NCI-H1930 (cell line): ENCODE results near the gene NCBP2L.

ENCODE experiments used
- DNase-seq, 2 experiments: peaks; one replicate each; lab custom pipeline; 2025; lab: John Stamatoyannopoulos, UW

NCBP2L gene

GRCh38 chrX:107777536-107777832 lies at the start of gene NCBP2L:
TSS of gene NCBP2L (plus strand) at chrX:107777733. CDS start at chrX:107794221, 16,488 bp downstream.
- DNase-seq: no peak

- DNase-seq: no peak
Measured at GRCh38 chrX:107728371-107729099, 49.0 kb upstream of the NCBP2L start.

GRCh38 chrX:107729558-107730297 lies 47.8 kb upstream of the NCBP2L start:
- no peak for DNase-seq

- DNase-seq: no peak
Measured at GRCh38 chrX:107730298-107730655, 47.3 kb upstream of the NCBP2L start.

- DNase-seq: no peak
Measured at GRCh38 chrX:107730991-107731766, 46.4 kb upstream of the NCBP2L start.

GRCh38 chrX:107731831-107732502 lies 45.6 kb upstream of the NCBP2L start:
- DNase-seq: no peak

GRCh38 chrX:107733686-107734085 lies 43.8 kb upstream of the NCBP2L start:
- DNase-seq: no peak

GRCh38 chrX:107734646-107735045 lies 42.9 kb upstream of the NCBP2L start:
- DNase-seq: no peak

GRCh38 chrX:107736781-107737531 lies 40.6 kb upstream of the NCBP2L start:
- no peak for DNase-seq

GRCh38 chrX:107738272-107738671 lies 39.3 kb upstream of the NCBP2L start:
- no peak for DNase-seq

- no peak for DNase-seq
Measured at GRCh38 chrX:107738768-107739167, 38.8 kb upstream of the NCBP2L start.

- DNase-seq: no peak
Measured at GRCh38 chrX:107739541-107739940, 38.0 kb upstream of the NCBP2L start.

GRCh38 chrX:107741404-107741790 lies 36.1 kb upstream of the NCBP2L start:
- no peak for DNase-seq

GRCh38 chrX:107742700-107743191 lies 34.8 kb upstream of the NCBP2L start:
- DNase-seq: no peak

- no peak for DNase-seq
Measured at GRCh38 chrX:107743995-107744394, 33.5 kb upstream of the NCBP2L start.

- no peak for DNase-seq
Measured at GRCh38 chrX:107744868-107745267, 32.7 kb upstream of the NCBP2L start.

- DNase-seq: peak in 1 of 2 experiments; percentile 44
Measured at GRCh38 chrX:107747596-107748161, 29.9 kb upstream of the NCBP2L start.

GRCh38 chrX:107748506-107748905 lies 29.0 kb upstream of the NCBP2L start:
- DNase-seq: no peak

- DNase-seq: no peak
Measured at GRCh38 chrX:107750263-107750662, 27.3 kb upstream of the NCBP2L start.

- no peak for DNase-seq
Measured at GRCh38 chrX:107750861-107751445, 26.6 kb upstream of the NCBP2L start.

GRCh38 chrX:107752043-107752442 lies 25.5 kb upstream of the NCBP2L start:
- no peak for DNase-seq
